Stimulated activated CD4-positive, alpha-beta T cell treated with anti-CD3 and anti-CD28 coated beads, Interleukin-4, amount 100 ng/mL, for 48 hours (primary cell): ENCODE measurements around the gene TEX26.

Experiments
- DNase-seq, 2 donors: peaks; one replicate each; pipeline ENCODE4 v3.0.0-alpha.2; 2020; ENCODE audit warnings: low read depth in 2 of 2

Gene TEX26

DNA sequence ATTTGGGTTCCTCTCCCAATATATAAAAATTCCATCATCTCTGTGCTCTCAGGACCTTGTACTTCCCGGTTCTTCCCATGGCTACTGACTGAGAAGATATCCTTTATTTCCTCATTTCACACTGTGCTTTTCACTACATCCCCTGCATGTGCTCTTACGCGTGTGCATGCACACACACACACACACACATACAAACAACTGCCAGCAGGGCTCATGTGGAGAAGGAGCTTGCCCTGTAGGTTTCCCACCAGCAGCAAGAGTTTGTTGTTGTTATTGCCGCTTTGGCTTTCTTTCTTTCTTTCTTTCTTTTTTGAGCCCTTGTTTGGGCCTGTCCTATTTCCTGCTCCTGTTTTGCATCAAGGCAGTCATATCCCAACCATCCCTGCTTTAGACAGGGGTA lies 43.6 kb downstream of the TEX26 start:
- no peak for DNase-seq

DNA sequence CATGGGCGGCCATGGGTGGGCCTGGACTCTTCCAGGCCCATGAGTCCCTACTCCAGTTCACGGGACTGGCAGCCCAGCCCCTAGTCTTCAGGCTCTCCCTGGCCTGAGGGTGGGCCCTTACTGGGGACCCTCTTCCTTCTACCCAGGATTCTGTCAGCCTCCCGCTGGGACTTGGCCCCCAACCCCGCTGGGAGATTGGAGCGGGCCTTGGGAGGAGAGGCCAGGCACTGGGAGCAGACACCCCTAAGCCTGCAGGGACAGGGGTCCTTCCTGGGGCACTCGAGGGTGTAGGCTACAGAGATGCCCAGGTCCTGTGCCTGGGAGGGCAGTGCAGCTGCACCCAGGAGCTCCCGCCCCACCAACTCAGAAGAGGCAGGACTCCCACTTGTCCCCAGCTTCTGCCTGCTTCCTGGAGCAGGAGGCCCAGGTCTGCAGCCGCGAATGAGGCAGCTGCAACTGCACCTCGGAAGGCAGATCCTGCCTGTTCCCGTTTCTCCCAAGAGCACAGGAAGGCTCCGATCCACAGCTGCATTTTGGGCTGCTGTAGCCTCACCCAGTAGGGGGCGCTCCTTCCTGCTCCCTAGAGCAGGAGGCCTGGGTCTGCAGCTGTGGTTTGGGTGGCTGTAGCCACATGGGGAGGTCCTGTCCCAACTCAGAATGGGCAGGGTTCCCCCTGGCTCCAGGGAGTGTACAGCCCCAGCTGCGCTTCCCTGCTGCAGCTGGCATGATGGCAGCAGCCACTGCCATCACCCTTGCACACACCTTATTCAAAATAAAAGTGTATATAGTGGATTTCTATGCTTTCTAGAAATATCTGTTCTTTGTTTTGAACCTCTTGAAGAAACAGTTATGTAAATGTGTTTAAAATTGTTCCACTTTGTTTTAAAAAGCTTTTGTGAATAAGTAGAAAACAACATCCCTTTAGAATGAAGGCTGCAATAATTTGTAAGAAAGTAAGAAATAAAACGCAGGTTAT lies 46.8 kb downstream of the TEX26 start:
- peak; percentile 32 to 37 for DNase-seq

DNA sequence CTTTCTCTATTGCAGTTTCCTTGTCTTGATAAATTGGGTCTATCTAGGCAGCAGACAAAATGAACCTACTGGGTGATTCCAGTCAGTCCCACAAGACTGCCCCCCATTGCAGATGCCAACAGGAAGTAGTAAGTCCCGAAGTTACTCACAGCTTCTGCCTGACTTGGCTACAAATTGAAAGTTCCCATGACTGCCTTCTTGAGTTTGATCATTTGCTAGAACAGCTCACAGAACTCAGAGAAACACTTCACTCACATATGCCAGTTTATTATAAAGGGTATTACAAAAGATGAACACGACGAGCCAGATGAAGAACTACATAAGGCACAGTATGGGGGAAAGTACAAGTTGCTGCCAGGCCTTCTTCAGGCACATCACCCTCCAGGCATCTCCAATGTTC lies 50.0 kb downstream of the TEX26 start:
- no peak for DNase-seq

DNA sequence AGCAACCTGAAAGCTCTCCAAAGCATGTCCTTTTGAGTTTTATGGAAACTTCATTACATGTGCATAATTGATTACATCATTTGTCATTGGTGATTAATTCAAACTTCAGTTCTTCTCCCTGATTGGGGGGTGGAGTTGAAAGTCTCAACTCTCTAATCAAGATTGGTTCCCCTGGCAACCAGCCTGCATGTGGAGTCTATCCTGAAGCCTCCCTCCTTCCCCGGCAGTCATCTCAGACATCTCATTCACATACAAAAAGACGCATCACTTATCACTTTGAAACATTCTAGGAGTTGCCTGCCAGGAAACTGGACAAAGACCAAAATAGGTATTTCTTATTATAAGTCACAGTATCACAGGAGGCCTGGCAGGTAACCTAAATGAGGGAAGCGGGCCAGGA lies 50.5 kb downstream of the TEX26 start:
- DNase-seq: no peak

DNA sequence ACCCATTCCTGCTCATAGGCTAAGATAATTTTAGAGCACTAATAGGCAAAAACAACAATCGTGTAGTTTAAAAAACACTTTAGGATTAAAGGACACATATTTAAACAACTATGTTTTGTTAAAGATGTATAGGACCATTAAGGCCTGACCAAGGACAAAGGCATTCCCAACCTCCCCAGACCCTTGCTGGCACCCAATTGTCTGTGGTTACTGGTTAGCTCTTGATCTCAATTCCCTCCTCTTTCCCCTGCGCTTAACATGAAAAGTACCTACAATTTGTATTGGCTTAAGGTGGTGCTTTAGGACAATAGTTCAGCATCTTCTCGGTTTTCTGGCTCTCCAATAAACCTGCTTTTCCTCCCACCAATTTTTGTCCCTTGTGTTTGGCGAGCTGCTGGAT lies 51.0 kb downstream of the TEX26 start:
- no peak for DNase-seq

DNA sequence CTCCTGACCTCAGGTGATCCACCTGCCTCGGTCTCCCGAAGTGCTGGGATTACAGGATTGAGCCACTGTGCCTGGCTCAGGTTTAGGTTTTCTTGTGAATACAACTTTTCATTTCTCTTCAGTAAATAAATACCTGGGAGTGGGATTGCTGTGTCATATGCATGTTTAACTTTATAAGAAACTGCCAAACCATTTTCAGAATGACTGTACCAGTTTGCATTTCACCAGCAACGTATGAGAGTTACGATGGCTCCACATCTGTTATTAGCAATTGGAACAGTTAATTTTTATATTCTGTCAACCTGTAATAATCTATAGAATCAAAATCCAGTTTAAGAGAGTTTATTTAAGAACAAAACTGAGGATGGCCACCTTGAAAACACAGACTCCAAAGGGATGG lies 52.2 kb downstream of the TEX26 start:
- no peak for DNase-seq

DNA sequence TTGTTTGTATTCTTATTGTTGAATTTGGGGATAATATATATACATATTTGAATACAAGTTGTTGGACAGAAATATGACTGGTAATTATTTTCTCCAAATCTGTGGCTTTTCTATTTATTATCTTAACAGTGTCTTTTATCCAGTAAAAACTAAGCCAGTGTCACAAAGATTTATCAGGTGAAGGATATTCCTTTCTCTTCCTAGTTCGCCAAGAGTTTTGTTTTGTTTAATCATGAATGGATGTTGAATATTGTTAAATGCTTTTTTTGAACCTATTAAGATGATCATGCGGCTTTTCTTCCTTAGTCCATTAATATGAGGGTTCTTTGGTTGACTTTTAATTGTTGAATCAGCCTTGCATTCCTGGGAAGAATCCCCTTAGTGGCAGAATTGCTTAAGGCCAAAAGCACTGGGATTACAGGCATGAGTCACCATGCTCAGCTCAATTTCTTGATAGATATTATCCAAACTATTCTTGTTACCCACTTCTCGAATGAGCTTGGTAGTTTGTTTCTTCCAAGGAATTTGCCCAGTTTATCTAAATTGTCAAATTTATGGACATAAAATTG lies 53.3 kb downstream of the TEX26 start:
- no peak for DNase-seq

DNA sequence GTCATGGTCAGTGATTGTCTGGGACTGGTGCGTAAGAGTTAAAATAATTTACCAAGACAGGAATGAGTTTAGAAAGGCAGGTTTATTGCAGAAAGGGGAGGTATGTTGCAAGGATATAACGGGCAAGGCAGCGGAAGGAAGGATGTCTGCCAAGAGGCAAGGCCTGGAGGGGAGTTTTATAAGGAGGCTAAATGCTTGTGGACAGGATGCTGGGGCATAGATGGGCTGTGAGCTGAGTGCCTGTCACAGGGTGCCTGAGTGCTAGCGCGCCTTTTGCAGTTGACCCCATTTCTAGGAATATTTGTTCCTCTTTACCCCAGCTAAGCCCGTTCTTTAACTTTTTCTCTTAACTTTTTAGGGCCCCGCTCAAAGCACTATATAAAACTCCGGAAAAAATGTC lies 58.7 kb downstream of the TEX26 start:
- no peak for DNase-seq

DNA sequence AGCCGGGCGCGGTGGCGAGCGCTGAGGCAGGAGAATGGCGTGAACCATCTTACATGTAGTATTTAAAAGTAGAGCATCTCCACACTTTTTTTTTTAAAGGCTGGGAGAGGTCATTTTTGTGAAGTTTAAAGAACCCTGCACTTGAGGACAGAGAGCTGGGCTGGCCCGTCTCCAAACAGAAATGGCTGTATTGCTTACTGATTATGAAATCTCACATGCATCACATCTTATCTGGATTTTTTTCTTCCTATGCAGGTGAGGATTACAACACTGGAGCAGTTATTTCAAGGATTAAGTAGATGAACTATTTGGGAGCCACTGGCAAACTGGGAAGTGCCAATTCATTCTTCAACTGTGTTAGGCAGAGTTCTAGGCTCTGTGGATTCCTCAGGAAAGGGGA lies 59.5 kb downstream of the TEX26 start:
- DNase-seq: no peak

DNA sequence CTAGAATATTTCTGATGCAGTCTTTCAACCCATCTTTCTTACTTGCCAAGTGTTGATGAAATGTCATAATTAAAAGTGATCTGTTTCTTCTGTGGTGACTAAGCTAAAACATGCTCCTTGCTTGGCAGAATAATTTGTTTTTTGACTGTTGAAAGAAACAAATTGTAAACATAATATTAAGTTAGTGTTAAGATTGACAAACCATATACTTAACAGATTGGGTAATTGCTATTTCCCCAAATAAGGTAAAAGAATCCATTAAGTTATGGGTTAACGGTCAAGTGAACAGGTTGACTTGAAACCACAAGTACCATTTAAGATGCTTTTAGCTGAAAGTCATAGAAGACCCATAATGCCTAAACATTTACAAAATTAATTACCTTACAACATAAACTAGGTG lies 62.9 kb downstream of the TEX26 start:
- DNase-seq: no peak

DNA sequence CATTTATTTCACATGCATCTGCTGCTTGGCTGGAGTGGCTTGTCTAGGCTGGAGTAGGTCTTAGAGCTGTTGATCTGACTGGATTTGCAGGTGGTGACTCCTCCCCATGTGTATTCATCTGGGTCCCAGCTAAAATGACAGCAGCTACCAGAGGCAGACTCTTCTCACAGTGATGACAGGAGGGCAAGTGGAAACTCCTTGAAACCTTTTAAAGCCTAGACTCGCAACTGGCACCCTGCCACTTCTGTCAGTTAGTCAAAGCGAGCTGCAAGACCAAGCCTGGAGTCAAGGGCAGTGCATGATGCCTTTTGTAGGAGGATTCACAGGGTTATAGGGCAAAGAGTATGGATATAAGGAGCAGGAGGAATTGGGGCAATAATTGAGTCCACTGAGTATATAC lies 65.2 kb downstream of the TEX26 start:
- DNase-seq: no peak

DNA sequence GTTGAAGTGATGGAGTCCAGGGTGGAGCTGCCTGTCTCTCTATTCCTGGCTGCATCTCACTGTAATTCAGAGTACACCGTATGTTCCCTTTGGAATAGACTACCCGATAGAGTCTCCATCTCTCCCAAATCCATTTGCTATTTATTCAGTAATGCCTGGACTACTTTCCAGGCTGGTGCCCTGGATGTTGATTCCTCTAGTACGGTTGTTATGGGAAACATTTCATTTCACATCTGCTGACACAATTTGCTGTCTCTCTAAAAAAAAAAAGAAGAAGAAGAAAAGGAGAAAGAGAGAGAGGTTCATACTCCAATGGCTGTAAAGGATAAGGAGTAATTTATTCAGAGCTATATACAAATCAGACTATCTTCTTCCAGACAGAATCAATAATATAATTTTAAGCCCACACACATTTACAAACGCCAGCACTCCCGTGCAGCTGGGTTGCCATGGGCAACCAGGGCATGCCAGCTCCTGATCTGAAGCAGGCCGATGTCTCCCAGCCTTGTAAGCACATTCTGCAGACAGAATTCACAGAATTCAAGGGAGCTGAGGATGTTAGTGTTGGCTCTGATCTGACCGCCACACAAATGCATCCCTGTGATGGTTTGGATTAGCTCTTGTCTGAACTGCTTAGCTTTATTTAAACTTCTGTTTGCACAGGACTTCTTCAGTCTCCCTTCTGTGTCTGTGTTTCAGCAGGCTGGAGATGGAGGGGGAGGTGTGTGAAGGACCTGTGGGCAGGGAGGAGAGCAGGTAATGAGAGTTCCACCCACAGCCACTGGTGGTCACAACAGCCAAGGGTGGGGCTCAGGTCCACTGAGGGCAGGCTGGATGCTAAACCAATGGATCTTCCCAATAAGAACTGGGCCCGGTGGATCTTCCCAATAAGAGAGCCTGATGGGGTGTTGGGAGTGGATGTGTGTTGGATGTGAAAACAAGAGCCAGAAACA lies 66.0 kb downstream of the TEX26 start:
- DNase-seq: no peak

DNA sequence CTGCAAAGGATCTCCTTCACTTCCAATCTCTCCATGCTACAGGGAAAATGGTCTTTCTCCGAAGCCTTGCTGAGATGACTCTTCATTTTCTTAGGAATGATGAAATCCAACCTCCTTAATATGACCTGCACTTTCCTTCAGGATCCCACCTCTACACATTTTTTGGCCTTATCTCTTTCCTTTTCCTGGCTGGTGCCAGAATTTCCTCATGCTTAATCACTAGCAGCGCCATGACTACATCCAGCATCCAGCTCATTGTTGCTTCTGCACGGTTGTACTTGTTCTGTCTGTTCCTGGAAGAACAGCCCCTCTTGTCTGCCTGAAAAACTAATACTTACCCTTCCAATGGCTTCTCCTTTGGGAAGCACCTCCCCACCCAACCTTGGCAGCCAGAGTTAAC lies 68.4 kb downstream of the TEX26 start:
- no peak for DNase-seq

DNA sequence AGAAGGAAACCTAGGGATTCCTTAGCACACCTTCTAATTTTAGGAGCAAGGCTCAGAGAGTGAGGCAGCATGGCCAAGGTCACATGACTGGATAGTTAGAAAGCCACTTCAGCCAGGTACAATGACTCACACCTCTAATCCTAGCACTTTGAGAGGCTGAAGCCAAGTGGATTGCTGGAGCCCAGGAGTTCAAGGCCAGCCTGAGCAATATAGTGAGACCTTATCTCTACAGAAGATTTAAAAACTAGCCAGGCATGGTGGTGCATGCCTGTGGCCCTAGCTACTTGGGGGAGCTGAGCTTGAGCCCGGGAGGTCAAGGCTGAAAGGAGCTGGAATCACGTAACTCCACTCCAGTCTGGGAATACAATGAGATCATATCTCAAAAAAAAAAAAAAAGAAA lies 69.2 kb downstream of the TEX26 start:
- DNase-seq: no peak

DNA sequence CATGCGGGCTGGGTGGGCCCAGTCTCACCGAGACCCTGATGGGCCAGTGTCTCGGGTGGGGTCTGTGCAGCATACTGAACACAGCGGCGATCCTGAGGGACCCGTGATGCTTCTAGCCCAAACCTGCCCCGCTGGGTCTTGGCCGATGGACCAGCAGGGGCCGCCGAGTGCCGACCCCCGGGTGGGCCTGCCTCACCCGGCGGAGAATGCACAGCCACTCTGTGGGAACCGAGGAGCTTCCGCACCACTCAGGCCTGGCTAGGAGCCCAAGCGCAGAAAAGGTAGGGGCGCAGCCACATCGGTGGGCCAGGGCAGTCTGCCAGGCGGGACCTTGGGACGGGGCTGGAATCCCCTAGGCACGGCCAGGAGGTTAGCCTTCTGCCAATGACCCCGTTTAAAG lies 72.6 kb downstream of the TEX26 start:
- DNase-seq: no peak

DNA sequence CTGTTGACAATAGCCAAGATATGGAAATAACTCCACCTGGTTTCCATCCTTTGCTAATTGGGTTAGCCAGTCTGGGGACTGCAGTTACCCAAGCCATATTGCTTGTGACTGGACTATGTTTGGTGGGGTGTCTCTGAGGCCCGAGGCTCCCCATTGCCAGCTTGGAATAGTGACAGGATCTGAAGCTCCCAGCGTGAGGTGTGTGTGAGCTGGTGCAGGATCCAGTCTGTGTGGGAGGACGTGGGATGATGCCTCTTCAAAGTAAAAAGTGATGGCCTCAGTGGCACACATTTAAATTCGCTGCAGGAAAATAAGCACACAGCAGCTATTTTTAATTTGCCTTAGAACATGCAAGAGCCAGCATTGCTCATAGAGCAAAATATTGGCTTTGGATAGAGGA lies 75.0 kb downstream of the TEX26 start:
- DNase-seq: no peak

DNA sequence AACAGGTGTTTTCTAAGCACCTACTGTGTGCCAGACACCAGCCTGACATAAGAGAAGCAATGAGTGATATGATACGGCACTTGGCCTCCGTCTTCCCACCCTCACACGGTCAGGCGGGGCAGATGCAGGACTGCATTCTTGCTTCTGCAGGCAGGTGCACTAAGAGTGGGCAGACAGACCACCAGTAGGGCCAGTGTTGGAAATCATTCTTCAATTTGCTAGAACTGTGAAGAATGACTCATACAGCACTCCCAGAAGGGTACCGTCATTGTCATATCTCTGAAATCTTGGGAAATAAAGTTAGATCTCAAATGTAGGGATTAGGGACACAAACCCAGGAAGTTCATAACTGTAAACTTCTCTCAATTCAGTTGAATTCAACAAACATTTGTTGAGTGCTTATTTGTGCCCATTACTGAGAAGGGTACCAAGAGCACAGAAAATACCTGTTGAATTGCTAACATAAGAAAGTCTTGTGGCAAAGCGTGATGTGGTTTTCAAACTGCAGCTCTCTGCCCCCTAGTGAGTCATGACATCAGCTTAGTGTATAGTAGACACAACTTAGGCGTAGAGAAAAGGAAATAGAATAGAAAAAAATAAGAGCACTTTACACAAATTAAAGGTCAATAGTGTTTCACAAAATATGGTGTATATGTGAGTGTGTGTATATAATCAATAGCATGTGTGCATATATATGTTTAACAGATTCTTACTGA lies 76.1 kb downstream of the TEX26 start:
- no peak for DNase-seq

DNA sequence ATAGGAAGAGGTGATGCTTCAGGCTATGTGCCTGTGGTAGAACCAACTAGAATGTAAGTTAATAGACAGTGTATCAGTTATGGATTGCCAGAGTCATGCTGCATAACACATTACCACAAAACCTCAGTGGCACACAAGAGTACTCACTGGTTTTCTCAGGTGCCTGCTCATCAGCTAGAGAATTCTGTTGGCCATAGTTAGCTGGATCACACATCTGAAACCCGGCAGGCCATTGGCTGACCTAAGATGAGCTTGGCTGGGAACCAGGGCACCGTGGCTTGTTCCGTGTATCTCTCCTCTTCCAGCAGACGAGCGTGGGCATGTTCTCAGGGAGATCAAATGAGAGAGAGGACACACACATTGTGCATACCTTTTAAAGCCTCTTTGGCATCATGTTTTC lies 76.7 kb downstream of the TEX26 start:
- DNase-seq: no peak

DNA sequence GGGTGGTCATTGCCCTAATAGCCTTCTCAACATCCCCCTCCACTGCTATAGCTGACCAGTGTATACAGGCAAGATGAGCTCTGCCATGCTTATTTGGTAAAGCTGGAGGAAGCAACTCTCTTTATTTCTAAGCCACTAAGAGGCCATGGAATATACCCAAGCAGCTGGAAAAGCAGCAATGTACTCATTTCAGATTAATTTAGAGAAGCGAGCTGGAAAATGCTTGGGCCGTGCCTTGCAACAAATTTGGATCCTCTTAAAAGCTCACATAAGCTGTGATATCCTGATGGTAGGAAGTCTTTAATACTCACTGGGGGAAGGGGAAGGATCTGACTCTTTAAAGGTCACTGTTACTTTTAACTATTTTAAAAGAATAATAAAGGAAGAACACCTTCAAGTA lies 77.8 kb downstream of the TEX26 start:
- DNase-seq: no peak

DNA sequence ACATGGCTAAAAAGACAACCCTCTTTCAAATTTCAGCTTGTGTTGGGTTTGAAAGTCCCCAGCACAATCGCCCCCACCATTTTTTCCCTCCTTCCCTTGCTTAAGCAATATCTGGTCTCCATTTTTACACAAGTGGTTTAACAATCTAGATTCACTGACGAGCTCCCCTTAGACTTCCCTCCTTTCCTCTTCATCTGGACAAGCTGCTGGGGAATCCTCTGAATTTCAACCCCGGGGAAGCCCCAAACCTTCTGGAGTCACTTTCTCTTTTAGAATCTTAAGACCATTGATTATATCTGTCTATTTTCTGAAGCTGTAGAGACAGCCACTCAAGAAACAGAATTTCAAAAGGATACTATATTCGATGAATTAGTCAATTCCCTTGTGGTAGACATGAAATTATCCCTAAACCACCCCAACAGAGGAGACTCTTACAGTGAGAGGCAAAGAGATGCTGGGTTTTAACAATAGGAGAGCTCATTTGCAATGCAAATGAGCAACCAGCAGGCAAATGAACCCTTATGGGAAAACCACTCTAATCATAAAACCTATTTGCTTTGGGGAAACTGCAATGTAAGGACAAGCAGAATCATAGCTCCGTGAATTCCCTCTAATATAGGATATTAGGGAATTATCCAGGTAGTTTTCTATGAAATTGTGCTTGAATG lies 78.9 kb downstream of the TEX26 start:
- DNase-seq: no peak
